Fibroblast of skin of right quadriceps (primary cell): ENCODE data around the gene FOXJ2.
"Not testable (repeated sequence)": the region's sequence is repeated elsewhere in the genome, so short reads cannot be mapped to it uniquely, and the experiment has no call there.

Experiments
- DNase-seq: peaks from one replicate; pipeline ENCODE4 v3.0.0-alpha.2; 2013

The FOXJ2 gene

GRCh38 chr12:8031017-8031416 lies 1.5 kb upstream of the FOXJ2 start:
- not testable (repeated sequence) for DNase-seq

- peak; percentile 8 for DNase-seq
These were observed 659 bp upstream of the FOXJ2 start for GRCh38 chr12:8031872-8032241.

GRCh38 chr12:8033153-8034044 lies 883 bp downstream of the FOXJ2 start:
- DNase-seq, result peak; percentile 70

- DNase-seq, result no peak
These were observed 2.3 kb downstream of the FOXJ2 start for GRCh38 chr12:8034802-8035201.

- DNase-seq, result peak; percentile 18
These were observed 3.0 kb downstream of the FOXJ2 start for GRCh38 chr12:8035440-8036010.

- no peak for DNase-seq
These were observed 3.8 kb downstream of the FOXJ2 start for GRCh38 chr12:8036346-8036745.

GRCh38 chr12:8037046-8037663 lies 4.6 kb downstream of the FOXJ2 start:
- DNase-seq, result no peak

- DNase-seq, result no peak
These were observed 5.4 kb downstream of the FOXJ2 start for GRCh38 chr12:8037947-8038346.

- peak; percentile 57 for DNase-seq
These were observed 6.2 kb downstream of the FOXJ2 start for GRCh38 chr12:8038659-8039114.

- DNase-seq, result no peak
These were observed 8.3 kb downstream of the FOXJ2 start for GRCh38 chr12:8040791-8041190.

- peak; percentile 69 for DNase-seq
These were observed 13.7 kb downstream of the FOXJ2 start for GRCh38 chr12:8045952-8046944.

GRCh38 chr12:8047842-8048241 lies 15.3 kb downstream of the FOXJ2 start:
- no peak for DNase-seq

- DNase-seq, result no peak
These were observed 16.4 kb downstream of the FOXJ2 start for GRCh38 chr12:8048906-8049305.

- no peak for DNase-seq
These were observed 18.2 kb downstream of the FOXJ2 start for GRCh38 chr12:8050600-8051250.

- no peak for DNase-seq
These were observed 20.2 kb downstream of the FOXJ2 start for GRCh38 chr12:8052679-8053078.

GRCh38 chr12:8054816-8055215 lies 22.3 kb downstream of the FOXJ2 start:
- DNase-seq, result no peak

GRCh38 chr12:8057306-8057705 lies 24.8 kb downstream of the FOXJ2 start:
- DNase-seq, result no peak

- peak; percentile 64 for DNase-seq
These were observed 25.3 kb downstream of the FOXJ2 start for GRCh38 chr12:8057839-8058238.

- DNase-seq, result no peak
These were observed 26.0 kb downstream of the FOXJ2 start for GRCh38 chr12:8058506-8058905.

- DNase-seq, result no peak
These were observed 31.6 kb downstream of the FOXJ2 start for GRCh38 chr12:8064131-8064530.

GRCh38 chr12:8065991-8066594 lies 33.6 kb downstream of the FOXJ2 start, which contains the start of gene C3AR1:
Gene C3AR1, minus strand, starts transcription at chr12:8066359. Its CDS starts 6,174 bp downstream, at chr12:8060185.
- DNase-seq, result peak; percentile 73

GRCh38 chr12:8069582-8069981 lies 37.1 kb downstream of the FOXJ2 start:
- no peak for DNase-seq
